Small intestine (tissue), 7 donors: ENCODE data around the gene SPECC1. TPM values are rescaled to one million over a fixed set of nuclear protein-coding genes. Genes with fewer than 3 reads are reported as not detected.

Experiments used
- DNase-seq, 2 donors: peaks; one replicate each; pipeline versions ENCODE4 v3.0.0 to v3.0.0-alpha.2; 2013
- FAIRE-seq: peaks from 2 replicates; lab custom pipeline; 2012; peaks lifted over from hg19 to GRCh38; lab: Jason Lieb, UNC
- H3K27ac ChIP-seq, 3 donors: one replicate each; pipeline ENCODE4 v1.5.1; 2013; ENCODE audit warnings: low read length in 2 of 3, mild to moderate bottlenecking in 2 of 3, control low read depth in 1 of 3, inconsistent platforms in 1 of 3, low read depth in 1 of 3, moderate library complexity in 1 of 3
- H3K27me3 ChIP-seq, 3 donors: one replicate each; pipeline ENCODE4 v1.6.1; 2013; ENCODE audit warnings: low read length in 3 of 3, inconsistent platforms in 1 of 3; ENCODE audit not compliant: control insufficient read depth in 3 of 3, insufficient read depth in 3 of 3
- H3K36me3 ChIP-seq, 3 donors: one replicate each; pipeline ENCODE4 v1.6.1; 2013; ENCODE audit warnings: low read length in 3 of 3, inconsistent platforms in 1 of 3, low read depth in 1 of 3, mild to moderate bottlenecking in 1 of 3, moderate library complexity in 1 of 3; ENCODE audit not compliant: control insufficient read depth in 3 of 3, insufficient read depth in 2 of 3
- H3K4me1 ChIP-seq, 3 donors: one replicate each; pipeline ENCODE4 v1.6.1; 2013; ENCODE audit warnings: low read length in 2 of 3, inconsistent platforms in 1 of 3, low read depth in 1 of 3, mild to moderate bottlenecking in 1 of 3, moderate library complexity in 1 of 3; ENCODE audit not compliant: control insufficient read depth in 3 of 3, insufficient read depth in 2 of 3
- H3K4me3 ChIP-seq, 3 donors: one replicate each; pipeline ENCODE4 v1.5.1; 2013; ENCODE audit warnings: low read length in 3 of 3, control low read depth in 1 of 3, inconsistent platforms in 1 of 3, low read depth in 1 of 3, mild to moderate bottlenecking in 1 of 3, moderate library complexity in 1 of 3
- H3K9me3 ChIP-seq, 2 donors: one replicate each; pipeline ENCODE4 v1.6.1; 2013; ENCODE audit warnings: low read depth in 1 of 2, low read length in 1 of 2; ENCODE audit not compliant: control insufficient read depth in 2 of 2, insufficient read depth in 1 of 2
- WGBS, 3 donors: extraction: QIAGEN DNeasy Blood & Tissue Kit; methylation state at CpG; one replicate each; pipeline ENCODE4 v1.1.7; 2013; 5-methylcytosine and 5-hydroxymethylcytosine counted together
- polyA plus RNA-seq, 4 donors: library from polyadenylated mRNA; stranded (reverse) in 3 of 4; unstranded in 1 of 4; fragments of 200-250 nt in 3 of 4; fragments of 120-200 nt in 1 of 4; gene quantifications; one replicate each; pipeline versions ENCODE4 v1.2.1 to v1.2.3, GENCODE V29; 2013
- donor health status: healthy with polysubstance abuse.
- donor health status: control.
- donor health status: control.
- donor health status: Bipolar disorder and iron deficiency.
- donor health status: healthy.

The SPECC1 gene
- polyA plus RNA-seq, 4 donors: 13.7 to 38.9 (median 32.8) TPM

- Histone ChIP-seq H3K4me1 (no peaks in the 10 kb centered on the region), H3K36me3 (peaks cover 0 to 16% (median 0%) of the 10 kb centered on the region in 3 donors), H3K4me3 (no peak overlapping the region), H3K9me3 (no peaks in the 10 kb centered on the region), H3K27me3 (no peaks in the 10 kb centered on the region), H3K27ac (no peak overlapping the region)
- DNase-seq (no peak), FAIRE-seq (no peak)
- 90 to 93% (median 91%) methylated on average over 10 of the region's 10 CpGs for WGBS, 3 donors
Measured at GRCh38 chr17:20280851-20281250, 271.7 kb downstream of the SPECC1 start.

DNA sequence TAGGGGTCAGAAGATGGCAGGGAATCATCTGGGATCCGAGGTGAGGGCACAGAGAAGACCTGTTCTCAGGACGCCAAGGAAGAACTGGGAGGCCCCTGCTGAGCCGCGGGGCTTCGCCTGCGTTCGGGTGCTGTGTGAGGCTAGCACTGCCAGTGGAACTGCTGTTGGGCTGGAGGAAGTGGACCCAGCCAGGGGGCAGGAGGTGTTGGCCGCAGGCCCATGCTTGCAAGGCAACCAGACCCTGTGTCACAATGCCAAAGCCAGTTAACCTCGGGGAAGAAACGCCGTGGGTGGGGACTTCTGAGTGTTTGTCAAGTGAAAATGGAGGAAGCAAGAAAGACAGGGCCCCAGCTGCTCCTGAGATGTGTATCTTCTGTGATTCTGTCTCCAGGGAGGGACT, 272.7 kb downstream of the SPECC1 start:
- WGBS, 3 donors: 73 to 87% (median 83%) methylated on average over 11 of the region's 11 CpGs
- H3K27ac ChIP-seq: no peak overlapping the region
- FAIRE-seq (no peak), DNase-seq (no peak)
- H3K36me3 ChIP-seq: peaks cover 0 to 22% (median 0%) of the 10 kb centered on the region in 3 donors
- H3K4me1 ChIP-seq: no peaks in the 10 kb centered on the region
- H3K9me3 ChIP-seq: no peaks in the 10 kb centered on the region
- H3K27me3 ChIP-seq: no peaks in the 10 kb centered on the region
- no peak overlapping the region for H3K4me3 ChIP-seq

GRCh38 chr17:20282526-20283308, 273.6 kb downstream of the SPECC1 start:
- H3K9me3 ChIP-seq: no peaks in the 10 kb centered on the region
- H3K27me3 ChIP-seq: no peaks in the 10 kb centered on the region
- FAIRE-seq (no peak), DNase-seq (no peak)
- H3K27ac ChIP-seq: no peak overlapping the region
- WGBS, 3 donors: 91 to 94% (median 91%) methylated on average over 9 of the region's 9 CpGs
- no peaks in the 10 kb centered on the region for H3K4me1 ChIP-seq
- H3K36me3 ChIP-seq: peaks cover 0 to 20% (median 0%) of the 10 kb centered on the region in 3 donors
- H3K4me3 ChIP-seq: no peak overlapping the region

DNA sequence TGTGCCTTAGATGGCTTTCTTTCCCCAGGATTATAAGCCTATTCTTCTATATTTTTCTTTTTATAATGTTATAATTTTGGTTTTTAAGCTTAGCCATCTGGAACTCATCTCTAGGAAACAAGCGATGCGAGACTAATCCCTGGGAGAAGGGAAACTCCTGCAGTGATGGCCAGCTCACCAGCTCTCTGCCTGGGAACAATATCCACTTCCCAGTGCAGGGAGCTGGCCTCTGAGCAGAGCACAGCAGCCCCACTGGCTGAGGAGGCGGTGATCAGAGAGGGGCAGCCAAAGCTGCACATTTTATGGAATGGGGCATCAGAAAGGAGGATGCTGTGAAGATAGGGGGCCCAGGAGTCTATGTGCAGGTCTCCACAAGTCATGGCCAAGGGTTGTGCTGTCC, 274.9 kb downstream of the SPECC1 start:
- Histone ChIP-seq H3K27ac (no peak overlapping the region), H3K4me3 (no peak overlapping the region), H3K9me3 (no peaks in the 10 kb centered on the region), H3K27me3 (no peaks in the 10 kb centered on the region), H3K4me1 (no peaks in the 10 kb centered on the region), H3K36me3 (peaks cover 0 to 19% (median 0%) of the 10 kb centered on the region in 3 donors)
- no peak for FAIRE-seq
- 77 to 91% (median 90%) methylated on average over 3 of the region's 3 CpGs for WGBS, 3 donors
- DNase-seq: no peak

- Histone ChIP-seq H3K4me1 (no peaks in the 10 kb centered on the region), H3K9me3 (no peaks in the 10 kb centered on the region), H3K27ac (no peak overlapping the region), H3K4me3 (no peak overlapping the region), H3K36me3 (peaks cover 0 to 17% (median 0%) of the 10 kb centered on the region in 3 donors), H3K27me3 (no peaks in the 10 kb centered on the region)
- 80 to 94% (median 91%) methylated on average over 6 of the region's 6 CpGs for WGBS, 3 donors
- FAIRE-seq (no peak), DNase-seq (no peak)
Measured at GRCh38 chr17:20284570-20285295, 275.6 kb downstream of the SPECC1 start.

- Histone ChIP-seq H3K4me3 (no peak overlapping the region), H3K27me3 (no peaks in the 10 kb centered on the region), H3K9me3 (no peaks in the 10 kb centered on the region), H3K4me1 (no peaks in the 10 kb centered on the region), H3K27ac (no peak overlapping the region), H3K36me3 (peaks cover 0 to 9% (median 0%) of the 10 kb centered on the region in 3 donors)
- DNase-seq: no peak
- no peak for FAIRE-seq
- 89 to 93% (median 90%) methylated on average over 3 of the region's 3 CpGs for WGBS, 3 donors
Measured at GRCh38 chr17:20289984-20290383, 280.8 kb downstream of the SPECC1 start.

- Histone ChIP-seq H3K4me3 (no peak overlapping the region), H3K36me3 (peaks cover 0 to 5% (median 0%) of the 10 kb centered on the region in 3 donors), H3K4me1 (no peaks in the 10 kb centered on the region), H3K27ac (no peak overlapping the region), H3K27me3 (no peaks in the 10 kb centered on the region), H3K9me3 (no peaks in the 10 kb centered on the region)
- FAIRE-seq (no peak), DNase-seq (no peak)
- 57 to 75% (median 68%) methylated on average over 6 of the region's 6 CpGs for WGBS, 3 donors
Measured at GRCh38 chr17:20291853-20292252, 282.7 kb downstream of the SPECC1 start.

GRCh38 chr17:20293501-20293900, 284.3 kb downstream of the SPECC1 start:
- Histone ChIP-seq H3K4me3 (no peak overlapping the region), H3K27ac (no peak overlapping the region), H3K27me3 (no peaks in the 10 kb centered on the region), H3K4me1 (no peaks in the 10 kb centered on the region), H3K36me3 (peaks cover 0 to 8% (median 0%) of the 10 kb centered on the region in 3 donors), H3K9me3 (no peaks in the 10 kb centered on the region)
- WGBS, 3 donors: 88 to 98% (median 89%) methylated on average over 2 of the region's 2 CpGs
- DNase-seq (no peak), FAIRE-seq (no peak)
